PFSK-1 (cell line): ENCODE measurements around the gene TCF20.

Experiments
- SIN3A ChIP-seq: IDR thresholded peaks from 2 replicates; pipeline ENCODE4 v1.6.1; 2012; ENCODE audit warnings: mild to moderate bottlenecking, low read length, moderate library complexity, borderline replicate concordance; ENCODE audit not compliant: insufficient read depth
- TAF1 ChIP-seq: IDR thresholded peaks from 2 replicates; pipeline ENCODE4 v1.6.1; 2012; ENCODE audit warnings: low read length, control low read depth, borderline replicate concordance; ENCODE audit not compliant: insufficient read depth
- TF ChIP-seq, protein P1 (sequence below), 2 experiments: IDR thresholded peaks; 2 replicates each; pipeline versions ENCODE4 v1.6.1 to v1.8.0; 2011 to 2012; ENCODE audit warnings: low read depth in 2 of 2, low read length in 2 of 2, control low read depth in 1 of 2, inconsistent platforms in 1 of 2, mild to moderate bottlenecking in 1 of 2, moderate library complexity in 1 of 2; ENCODE audit not compliant: insufficient read depth in 1 of 2

DNA sequence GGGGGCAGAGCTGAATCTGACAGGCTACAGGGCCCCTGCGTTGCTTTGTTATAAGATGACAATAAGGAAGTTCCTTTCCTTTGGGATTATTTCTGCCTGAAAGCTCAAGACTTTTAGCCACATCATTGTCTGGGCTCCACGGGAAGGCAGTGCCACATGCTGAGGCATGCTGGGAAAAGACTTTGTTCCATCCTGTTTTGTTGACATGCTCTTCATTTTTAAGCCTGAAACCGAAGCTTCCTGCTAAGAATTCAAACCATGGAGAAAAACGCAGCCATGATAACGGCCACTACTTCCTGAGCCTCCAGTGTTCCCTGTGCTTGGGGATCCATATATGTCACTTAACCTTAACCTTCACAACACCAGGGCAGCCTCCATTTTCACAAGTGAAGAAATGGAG lies 5.5 kb upstream of the TCF20 start:
- no peak for TF ChIP-seq TAF1
- TF ChIP-seq, protein P1, sequence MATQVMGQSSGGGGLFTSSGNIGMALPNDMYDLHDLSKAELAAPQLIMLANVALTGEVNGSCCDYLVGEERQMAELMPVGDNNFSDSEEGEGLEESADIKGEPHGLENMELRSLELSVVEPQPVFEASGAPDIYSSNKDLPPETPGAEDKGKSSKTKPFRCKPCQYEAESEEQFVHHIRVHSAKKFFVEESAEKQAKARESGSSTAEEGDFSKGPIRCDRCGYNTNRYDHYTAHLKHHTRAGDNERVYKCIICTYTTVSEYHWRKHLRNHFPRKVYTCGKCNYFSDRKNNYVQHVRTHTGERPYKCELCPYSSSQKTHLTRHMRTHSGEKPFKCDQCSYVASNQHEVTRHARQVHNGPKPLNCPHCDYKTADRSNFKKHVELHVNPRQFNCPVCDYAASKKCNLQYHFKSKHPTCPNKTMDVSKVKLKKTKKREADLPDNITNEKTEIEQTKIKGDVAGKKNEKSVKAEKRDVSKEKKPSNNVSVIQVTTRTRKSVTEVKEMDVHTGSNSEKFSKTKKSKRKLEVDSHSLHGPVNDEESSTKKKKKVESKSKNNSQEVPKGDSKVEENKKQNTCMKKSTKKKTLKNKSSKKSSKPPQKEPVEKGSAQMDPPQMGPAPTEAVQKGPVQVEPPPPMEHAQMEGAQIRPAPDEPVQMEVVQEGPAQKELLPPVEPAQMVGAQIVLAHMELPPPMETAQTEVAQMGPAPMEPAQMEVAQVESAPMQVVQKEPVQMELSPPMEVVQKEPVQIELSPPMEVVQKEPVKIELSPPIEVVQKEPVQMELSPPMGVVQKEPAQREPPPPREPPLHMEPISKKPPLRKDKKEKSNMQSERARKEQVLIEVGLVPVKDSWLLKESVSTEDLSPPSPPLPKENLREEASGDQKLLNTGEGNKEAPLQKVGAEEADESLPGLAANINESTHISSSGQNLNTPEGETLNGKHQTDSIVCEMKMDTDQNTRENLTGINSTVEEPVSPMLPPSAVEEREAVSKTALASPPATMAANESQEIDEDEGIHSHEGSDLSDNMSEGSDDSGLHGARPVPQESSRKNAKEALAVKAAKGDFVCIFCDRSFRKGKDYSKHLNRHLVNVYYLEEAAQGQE (IDR thresholded peaks at IDR 0.05; ENCODE audit: insufficient read depth in 1 of 2, low read depth in 2 of 2, low read length in 2 of 2), result no peak
- TF ChIP-seq SIN3A, result no peak
